ENCODE results near the gene NHLRC1.

GRCh38 chr6:18115356-18115755 lies 7.1 kb downstream of the NHLRC1 start:
- TF ChIP-seq, protein P1, sequence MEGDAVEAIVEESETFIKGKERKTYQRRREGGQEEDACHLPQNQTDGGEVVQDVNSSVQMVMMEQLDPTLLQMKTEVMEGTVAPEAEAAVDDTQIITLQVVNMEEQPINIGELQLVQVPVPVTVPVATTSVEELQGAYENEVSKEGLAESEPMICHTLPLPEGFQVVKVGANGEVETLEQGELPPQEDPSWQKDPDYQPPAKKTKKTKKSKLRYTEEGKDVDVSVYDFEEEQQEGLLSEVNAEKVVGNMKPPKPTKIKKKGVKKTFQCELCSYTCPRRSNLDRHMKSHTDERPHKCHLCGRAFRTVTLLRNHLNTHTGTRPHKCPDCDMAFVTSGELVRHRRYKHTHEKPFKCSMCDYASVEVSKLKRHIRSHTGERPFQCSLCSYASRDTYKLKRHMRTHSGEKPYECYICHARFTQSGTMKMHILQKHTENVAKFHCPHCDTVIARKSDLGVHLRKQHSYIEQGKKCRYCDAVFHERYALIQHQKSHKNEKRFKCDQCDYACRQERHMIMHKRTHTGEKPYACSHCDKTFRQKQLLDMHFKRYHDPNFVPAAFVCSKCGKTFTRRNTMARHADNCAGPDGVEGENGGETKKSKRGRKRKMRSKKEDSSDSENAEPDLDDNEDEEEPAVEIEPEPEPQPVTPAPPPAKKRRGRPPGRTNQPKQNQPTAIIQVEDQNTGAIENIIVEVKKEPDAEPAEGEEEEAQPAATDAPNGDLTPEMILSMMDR (IDR thresholded peaks at IDR 0.05; ENCODE audit: low read length), result no peak
- no peak for TF ChIP-seq EZH2 (IDR thresholded peaks at IDR 0.05; ENCODE audit: borderline replicate concordance, low read length)

Data from OCI-LY1 (cell line).